Measurements from ENCODE around the gene GTF2H3.

The GTF2H3 gene

GRCh38 chr12:123707466-123707865, 73.8 kb downstream of the GTF2H3 start:
- DNase-seq (ENCODE audit: low read depth in 2 of 2): no peak

Data from stimulated activated CD8-positive, alpha-beta memory T cell treated with anti-CD3 and anti-CD28 coated beads, Interleukin-2, amount 100 ng/mL, for 48 hours (primary cell).